T-helper 9 cell (primary cell): Measurements from ENCODE around the gene TRIM69.
"Not testable (repeated sequence)": the region's sequence is repeated elsewhere in the genome, so short reads cannot be mapped to it uniquely, and the experiment has no call there.

Experiments used
- DNase-seq: peaks from one replicate; pipeline ENCODE4 v3.0.0-alpha.2; 2020
- total RNA-seq, 2 donors: gene quantifications; one replicate each; lab custom pipeline; 2026; lab: John Stamatoyannopoulos, UW

TRIM69 gene, protein sequence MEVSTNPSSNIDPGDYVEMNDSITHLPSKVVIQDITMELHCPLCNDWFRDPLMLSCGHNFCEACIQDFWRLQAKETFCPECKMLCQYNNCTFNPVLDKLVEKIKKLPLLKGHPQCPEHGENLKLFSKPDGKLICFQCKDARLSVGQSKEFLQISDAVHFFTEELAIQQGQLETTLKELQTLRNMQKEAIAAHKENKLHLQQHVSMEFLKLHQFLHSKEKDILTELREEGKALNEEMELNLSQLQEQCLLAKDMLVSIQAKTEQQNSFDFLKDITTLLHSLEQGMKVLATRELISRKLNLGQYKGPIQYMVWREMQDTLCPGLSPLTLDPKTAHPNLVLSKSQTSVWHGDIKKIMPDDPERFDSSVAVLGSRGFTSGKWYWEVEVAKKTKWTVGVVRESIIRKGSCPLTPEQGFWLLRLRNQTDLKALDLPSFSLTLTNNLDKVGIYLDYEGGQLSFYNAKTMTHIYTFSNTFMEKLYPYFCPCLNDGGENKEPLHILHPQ
- 42.7 to 61.2 reads per million in 2 donors for total RNA-seq

DNA sequence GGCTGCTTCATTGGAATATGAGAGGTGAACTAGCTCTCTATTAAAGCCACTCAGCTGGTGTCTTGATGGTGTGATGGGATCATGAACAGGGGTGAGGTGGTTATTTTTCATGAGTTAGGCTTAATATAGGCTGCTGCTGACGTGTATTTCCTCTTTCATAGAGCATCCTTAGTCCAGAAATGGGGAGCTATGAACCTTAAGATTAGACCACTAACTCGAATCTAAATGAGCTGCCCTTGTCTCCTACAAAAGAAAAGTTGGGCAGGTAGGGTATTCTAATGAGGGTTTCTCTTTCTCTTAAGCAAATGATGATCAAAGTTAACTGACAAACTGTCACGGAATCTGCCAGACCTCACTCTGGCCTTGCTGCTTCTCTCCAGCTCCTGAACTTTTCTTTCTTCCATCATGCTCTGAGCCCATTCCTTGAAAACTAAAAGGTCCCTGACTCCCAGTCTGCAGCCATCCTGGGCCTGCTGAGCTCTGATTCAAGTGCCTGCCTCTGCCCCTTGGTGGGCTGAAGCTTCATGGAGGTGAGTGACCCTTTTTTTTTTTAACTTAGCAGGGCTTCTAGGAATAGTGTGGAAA, at the start of gene TRIM69:
TSS of gene TRIM69 (plus strand) at position 348 of the 585 bp plus-strand sequence. CDS start at position 525, 177 bp downstream.
- DNase-seq: no peak

DNA sequence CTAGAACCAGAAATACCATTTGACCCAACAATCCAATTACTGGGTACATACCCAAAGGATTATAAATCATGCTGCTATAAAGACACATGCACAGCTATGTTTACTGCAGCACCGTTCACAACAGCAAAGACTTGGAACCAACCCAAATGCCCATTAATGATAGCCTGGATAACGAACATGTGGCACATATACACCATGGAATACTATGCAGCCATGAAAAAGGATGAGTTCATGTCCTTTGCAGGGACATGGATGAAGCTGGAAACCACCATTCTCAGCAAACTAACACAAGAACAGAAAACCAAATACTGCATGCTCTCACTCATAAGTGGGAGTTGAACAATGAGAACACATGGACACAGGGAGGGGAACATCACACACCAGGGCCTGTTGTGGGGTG, 47.0 kb upstream of the TRIM69 start:
- not testable (repeated sequence) for DNase-seq

DNA sequence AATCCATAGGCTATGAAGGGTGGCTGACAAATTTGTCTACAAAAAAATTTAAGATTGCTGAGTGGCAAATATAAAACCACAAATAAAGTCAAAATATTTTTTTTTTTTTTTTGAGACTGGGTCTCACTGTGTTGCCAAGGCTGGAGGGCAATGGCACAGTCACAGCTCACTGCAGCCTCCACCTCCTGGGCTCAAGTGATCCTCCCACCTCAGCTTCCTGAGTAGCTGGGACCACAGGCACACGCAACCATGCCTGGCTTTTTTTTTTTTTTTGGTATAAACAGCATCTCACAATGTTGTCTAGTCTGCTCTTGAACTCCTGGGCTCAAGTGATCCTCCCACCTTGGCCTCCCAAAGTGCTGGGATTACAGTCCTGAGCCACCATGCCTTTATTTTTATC, 46.1 kb upstream of the TRIM69 start:
- not testable (repeated sequence) for DNase-seq

DNA sequence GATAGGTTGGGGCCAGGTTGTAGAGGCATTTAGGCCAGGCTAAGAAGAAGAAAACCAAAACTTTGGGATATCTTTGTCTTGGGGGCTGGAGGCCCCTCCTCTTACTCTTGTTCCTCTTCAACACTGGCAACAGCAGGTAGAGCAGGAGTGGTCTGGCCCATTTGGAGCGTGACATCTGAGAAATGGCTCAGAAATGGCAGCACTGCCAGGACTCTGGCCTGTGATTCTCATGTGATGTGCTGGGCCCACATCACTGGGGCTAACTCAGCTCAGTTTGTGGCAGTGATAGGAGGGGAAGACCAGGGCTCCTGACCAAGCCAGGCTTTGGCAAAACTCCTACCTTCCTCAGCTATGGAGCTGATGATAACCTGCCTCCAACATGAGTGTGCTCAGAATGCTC, 43.7 kb upstream of the TRIM69 start:
- no peak for DNase-seq

DNA sequence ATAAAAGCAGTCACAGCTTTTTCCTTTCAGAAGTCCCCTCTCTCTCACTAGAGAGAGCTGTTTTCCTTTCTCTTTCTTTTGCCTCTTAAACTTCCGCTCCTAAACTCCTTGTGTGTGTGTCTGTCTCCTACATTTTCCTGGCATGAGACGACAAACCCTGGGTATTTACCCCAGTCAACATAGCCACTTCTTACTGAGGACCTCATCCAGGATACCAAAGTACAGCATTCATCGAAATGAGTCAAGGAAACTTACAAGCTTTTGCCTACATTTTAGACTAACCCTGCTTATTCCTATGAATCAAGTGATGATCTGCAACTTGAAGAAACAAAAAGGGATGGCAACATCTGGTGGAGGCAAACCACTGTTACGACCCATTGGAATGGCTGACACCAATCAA, 41.9 kb upstream of the TRIM69 start:
- DNase-seq: no peak

DNA sequence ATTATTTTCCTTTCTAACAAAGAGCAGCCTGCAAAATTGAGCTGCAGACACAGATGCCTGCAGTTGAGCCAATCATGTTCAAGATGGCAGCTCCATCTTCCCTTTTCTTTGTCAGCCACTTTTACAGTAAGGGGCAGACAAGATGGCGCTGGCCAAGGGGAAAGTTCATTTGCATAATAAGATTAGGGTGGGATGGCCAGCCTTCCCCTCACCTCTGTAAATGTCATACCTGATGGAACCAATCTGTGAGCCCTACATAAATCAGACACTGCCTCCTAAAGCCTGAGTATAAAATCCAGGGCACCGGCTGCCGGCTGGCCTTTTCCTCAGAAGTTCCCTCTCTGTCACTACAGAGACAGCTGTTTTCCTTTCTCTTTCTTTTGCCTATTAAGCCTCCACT, 41.0 kb upstream of the TRIM69 start:
- DNase-seq: no peak

DNA sequence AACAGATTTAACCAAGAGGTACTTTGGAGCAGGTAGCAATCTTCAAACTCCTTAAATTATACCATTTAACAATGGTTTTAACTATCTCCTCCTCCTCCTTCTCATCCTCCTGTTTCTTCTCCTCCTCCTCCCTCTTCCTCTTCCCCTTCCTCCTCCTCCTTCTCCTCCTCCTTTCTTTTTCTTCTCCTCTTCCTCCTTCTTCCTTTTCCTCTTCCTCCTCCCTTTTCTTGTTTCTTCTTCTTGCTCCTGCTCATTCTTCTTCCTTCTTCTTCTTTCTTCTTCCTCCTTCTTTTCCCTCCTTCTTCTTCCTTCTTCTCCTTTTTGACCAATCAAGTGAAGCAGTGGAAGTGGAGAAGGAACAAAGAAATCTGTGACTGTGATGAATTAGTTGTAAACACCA, 39.3 kb upstream of the TRIM69 start:
- DNase-seq: no peak

DNA sequence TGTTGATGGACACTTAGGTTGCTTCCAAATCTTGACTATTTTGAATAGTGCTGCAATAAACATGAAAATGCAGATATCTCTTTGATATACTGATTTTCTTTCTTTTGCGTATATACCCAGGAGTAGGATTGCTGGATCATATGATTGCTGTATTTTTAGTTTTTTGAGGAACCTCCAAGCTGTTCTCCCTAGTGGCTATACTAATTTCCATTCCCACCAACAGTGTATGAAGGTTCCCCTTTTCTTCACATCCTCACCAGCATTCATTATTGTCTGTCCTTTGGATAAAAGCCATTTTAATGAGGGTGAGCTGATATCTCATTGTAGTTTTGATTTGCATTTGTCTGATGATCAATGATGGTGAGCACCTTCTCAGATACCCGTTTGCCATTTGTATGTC, 37.7 kb upstream of the TRIM69 start:
- no peak for DNase-seq

DNA sequence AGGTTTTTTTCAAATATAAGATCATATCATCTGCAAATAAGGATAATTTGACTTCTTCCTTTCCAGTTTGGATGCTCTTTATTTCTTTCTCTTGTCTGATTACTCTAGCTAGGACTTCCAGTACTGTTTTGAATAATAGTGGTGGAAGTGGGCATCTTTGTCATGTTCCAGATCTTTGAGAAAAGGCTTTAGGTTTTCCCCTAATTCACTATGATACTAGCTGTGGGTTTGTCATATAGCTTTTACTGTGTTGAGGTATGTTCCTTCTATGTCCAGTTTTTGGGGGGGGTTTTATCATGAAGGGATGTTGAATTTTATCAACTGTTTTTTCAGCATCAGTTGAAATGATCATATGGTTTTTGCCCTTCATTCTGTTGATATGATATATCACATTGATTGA, 35.7 kb upstream of the TRIM69 start:
- not testable (repeated sequence) for DNase-seq

DNA sequence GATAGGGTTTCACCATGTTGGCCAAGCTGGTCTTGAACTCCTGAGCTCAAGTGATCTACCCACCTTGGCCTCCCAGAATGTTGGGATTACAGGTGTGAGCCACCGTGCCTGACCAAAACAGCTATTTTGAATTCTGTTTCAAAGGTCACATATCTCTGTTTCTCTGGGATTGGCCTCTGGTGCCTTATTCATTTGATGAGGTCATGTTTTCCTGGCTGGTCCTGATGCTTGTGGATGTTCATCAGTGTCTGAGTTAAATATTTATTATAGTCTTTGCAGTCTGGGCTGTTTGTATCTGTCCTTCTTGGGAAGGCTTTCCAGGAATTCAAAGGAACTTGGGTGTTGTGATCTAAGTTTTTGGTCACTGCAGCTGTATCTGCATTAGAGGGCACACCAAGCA, 30.3 kb upstream of the TRIM69 start:
- DNase-seq: no peak

DNA sequence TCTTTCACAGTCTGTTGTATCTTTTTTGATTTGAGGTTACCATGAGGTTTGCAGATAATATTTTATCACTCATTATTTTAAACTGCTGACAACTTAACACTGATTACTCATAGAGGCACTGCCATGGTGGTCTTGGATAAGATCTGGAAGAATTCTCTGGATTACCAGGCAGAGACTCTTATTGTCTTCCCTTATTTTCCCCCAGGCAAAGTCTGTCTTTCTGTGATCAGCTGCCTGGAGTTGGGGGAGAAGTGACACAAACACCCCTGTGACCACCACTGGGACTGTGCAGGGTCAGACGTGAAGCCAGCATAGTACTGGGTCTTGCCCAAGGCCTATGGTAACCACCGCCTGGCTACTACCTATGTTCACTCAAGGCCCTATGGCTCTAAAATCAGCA, 29.9 kb upstream of the TRIM69 start:
- DNase-seq: no peak

DNA sequence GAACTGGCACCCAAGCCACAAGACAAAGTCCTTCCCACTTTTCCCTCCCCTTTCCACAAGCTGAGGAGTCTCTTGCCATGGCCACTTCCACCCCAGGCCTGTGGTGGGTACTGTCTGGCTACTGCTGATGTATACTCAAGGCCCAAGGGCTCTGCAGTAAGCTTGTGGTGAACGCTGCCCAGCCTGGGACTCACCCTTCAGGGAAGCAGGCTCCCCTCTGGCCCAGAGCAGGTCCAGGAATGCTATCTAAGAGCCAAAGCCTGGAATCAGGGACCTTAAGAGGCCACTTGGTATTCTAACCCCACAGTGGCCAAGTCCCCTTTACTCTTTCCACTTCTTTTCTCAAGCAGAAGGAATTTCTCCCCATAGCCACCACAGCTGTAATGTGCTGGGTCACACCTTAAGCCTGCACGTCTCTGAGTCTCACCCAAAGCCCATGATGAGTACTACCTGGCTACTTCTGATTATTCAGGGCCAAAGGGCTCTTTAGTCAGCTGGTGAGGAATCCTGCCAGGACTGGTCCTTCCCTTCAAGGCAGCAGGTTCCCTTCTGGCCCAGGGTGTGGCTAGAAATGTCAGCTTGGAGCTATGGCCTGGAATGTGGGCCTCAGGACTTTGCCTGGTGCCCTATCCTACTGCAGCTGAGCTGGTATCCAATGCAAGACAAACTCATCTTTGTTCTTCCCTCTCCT, 29.2 kb upstream of the TRIM69 start:
- DNase-seq: no peak

DNA sequence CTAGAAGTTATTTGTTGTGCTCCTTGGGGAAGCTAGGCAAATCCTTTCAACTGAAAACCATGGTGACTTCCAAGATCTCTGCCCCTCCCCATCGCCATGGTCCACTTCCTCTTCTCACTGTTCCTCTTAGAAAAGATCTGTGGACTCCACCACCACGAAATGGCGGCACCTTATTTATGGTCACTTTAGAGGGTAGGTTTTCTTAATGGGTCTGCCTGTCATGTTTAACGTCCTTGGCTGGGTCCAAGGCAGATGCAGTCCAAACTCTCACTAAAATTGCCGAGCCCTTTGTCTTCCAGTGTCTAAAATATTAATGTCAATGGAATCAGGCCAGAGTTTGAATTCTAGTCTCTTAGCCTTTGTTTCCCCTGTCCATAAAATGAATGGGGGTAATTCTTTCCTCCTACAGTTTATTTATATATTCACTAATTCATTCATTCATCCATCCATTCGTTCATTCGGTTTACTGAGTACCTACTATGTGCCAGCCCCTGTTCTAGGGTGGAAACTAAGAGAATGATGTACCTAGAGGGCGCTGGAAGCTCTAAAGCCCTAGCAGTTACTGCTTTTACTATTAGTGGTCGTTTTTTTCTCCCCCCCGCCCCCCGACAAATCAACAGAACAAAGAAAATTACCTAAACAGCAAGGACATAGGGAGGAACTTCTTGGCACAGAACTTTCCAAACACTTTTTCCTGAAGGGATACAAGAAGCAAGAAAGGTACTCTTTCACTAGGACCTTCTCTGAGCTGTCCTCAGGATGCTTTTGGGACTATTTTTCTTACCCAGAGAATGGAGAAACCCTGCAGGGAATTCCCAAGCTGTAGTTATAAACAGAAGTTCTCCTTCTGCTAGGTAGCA, 25.9 kb upstream of the TRIM69 start:
- DNase-seq: no peak

DNA sequence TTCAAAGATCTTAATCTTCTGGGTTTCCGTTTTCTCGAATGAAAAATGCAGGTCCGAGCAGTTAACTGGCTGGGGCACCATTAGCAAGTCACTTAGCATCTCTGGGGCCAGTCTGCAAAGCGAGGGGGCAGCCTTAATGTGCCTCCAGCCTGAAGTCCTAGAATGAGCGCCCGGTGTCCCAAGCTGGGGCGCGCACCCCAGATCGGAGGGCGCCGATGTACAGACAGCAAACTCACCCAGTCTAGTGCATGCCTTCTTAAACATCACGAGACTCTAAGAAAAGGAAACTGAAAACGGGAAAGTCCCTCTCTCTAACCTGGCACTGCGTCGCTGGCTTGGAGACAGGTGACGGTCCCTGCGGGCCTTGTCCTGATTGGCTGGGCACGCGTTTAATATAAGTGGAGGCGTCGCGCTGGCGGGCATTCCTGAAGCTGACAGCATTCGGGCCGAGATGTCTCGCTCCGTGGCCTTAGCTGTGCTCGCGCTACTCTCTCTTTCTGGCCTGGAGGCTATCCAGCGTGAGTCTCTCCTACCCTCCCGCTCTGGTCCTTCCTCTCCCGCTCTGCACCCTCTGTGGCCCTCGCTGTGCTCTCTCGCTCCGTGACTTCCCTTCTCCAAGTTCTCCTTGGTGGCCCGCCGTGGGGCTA, 25.1 kb upstream of the TRIM69 start, which contains the start of the genes B2M and PATL2:
TSS of gene B2M (plus strand) at position 422 of the 647 bp plus-strand sequence. CDS start at position 452, 30 bp downstream.
TSS of gene PATL2 (minus strand) at position 228 of the 647 bp plus-strand sequence. CDS start 34,833 bp downstream, outside the sequence.
- DNase-seq: peak; percentile 91

DNA sequence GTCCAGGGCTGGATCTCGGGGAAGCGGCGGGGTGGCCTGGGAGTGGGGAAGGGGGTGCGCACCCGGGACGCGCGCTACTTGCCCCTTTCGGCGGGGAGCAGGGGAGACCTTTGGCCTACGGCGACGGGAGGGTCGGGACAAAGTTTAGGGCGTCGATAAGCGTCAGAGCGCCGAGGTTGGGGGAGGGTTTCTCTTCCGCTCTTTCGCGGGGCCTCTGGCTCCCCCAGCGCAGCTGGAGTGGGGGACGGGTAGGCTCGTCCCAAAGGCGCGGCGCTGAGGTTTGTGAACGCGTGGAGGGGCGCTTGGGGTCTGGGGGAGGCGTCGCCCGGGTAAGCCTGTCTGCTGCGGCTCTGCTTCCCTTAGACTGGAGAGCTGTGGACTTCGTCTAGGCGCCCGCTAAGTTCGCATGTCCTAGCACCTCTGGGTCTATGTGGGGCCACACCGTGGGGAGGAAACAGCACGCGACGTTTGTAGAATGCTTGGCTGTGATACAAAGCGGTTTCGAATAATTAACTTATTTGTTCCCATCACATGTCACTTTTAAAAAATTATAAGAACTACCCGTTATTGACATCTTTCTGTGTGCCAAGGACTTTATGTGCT, 24.5 kb upstream of the TRIM69 start:
- DNase-seq: peak; percentile 51

DNA sequence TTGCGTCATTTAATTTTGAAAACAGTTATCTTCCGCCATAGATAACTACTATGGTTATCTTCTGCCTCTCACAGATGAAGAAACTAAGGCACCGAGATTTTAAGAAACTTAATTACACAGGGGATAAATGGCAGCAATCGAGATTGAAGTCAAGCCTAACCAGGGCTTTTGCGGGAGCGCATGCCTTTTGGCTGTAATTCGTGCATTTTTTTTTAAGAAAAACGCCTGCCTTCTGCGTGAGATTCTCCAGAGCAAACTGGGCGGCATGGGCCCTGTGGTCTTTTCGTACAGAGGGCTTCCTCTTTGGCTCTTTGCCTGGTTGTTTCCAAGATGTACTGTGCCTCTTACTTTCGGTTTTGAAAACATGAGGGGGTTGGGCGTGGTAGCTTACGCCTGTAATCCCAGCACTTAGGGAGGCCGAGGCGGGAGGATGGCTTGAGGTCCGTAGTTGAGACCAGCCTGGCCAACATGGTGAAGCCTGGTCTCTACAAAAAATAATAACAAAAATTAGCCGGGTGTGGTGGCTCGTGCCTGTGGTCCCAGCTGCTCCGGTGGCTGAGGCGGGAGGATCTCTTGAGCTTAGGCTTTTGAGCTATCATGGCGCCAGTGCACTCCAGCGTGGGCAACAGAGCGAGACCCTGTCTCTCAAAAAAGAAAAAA, 23.9 kb upstream of the TRIM69 start:
- peak; percentile 38 for DNase-seq

DNA sequence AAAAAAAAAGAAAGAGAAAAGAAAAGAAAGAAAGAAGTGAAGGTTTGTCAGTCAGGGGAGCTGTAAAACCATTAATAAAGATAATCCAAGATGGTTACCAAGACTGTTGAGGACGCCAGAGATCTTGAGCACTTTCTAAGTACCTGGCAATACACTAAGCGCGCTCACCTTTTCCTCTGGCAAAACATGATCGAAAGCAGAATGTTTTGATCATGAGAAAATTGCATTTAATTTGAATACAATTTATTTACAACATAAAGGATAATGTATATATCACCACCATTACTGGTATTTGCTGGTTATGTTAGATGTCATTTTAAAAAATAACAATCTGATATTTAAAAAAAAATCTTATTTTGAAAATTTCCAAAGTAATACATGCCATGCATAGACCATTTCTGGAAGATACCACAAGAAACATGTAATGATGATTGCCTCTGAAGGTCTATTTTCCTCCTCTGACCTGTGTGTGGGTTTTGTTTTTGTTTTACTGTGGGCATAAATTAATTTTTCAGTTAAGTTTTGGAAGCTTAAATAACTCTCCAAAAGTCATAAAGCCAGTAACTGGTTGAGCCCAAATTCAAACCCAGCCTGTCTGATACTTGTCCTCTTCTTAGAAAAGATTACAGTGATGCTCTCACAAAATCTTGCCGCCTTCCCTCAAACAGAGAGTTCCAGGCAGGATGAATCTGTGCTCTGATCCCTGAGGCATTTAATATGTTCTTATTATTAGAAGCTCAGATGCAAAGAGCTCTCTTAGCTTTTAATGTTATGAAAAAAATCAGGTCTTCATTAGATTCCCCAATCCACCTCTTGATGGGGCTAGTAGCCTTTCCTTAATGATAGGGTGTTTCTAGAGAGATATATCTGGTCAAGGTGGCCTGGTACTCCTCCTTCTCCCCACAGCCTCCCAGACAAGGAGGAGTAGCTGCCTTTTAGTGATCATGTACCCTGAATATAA, 23.0 kb upstream of the TRIM69 start:
- DNase-seq: no peak

DNA sequence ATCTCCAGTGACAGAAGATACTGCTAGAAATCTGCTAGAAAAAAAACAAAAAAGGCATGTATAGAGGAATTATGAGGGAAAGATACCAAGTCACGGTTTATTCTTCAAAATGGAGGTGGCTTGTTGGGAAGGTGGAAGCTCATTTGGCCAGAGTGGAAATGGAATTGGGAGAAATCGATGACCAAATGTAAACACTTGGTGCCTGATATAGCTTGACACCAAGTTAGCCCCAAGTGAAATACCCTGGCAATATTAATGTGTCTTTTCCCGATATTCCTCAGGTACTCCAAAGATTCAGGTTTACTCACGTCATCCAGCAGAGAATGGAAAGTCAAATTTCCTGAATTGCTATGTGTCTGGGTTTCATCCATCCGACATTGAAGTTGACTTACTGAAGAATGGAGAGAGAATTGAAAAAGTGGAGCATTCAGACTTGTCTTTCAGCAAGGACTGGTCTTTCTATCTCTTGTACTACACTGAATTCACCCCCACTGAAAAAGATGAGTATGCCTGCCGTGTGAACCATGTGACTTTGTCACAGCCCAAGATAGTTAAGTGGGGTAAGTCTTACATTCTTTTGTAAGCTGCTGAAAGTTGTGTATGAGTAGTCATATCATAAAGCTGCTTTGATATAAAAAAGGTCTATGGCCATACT, 21.1 kb upstream of the TRIM69 start:
- no peak for DNase-seq

DNA sequence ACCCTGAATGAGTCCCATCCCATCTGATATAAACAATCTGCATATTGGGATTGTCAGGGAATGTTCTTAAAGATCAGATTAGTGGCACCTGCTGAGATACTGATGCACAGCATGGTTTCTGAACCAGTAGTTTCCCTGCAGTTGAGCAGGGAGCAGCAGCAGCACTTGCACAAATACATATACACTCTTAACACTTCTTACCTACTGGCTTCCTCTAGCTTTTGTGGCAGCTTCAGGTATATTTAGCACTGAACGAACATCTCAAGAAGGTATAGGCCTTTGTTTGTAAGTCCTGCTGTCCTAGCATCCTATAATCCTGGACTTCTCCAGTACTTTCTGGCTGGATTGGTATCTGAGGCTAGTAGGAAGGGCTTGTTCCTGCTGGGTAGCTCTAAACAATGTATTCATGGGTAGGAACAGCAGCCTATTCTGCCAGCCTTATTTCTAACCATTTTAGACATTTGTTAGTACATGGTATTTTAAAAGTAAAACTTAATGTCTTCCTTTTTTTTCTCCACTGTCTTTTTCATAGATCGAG, 20.5 kb upstream of the TRIM69 start:
- DNase-seq: no peak
